Retinal pigment epithelial cell (primary cell): ENCODE data around the gene HGF.

Experiments
- DNase-seq: peaks from one replicate; pipeline ENCODE4 v3.0.0-alpha.2; 2010; ENCODE audit warnings: low read depth
- H3K4me3 ChIP-seq: 2 replicates; pipeline ENCODE4 v1.5.1; 2011; ENCODE audit warnings: mild to moderate bottlenecking, low read length, control low read depth, moderate library complexity
- CTCF ChIP-seq: conservative IDR thresholded peaks from 2 replicates; pipeline ENCODE4 v1.5.1; 2011; ENCODE audit warnings: low read depth, low read length, control low read depth, inconsistent platforms

HGF gene

GRCh38 chr7:81774551-81774950 lies 4.7 kb upstream of the HGF start:
- no peak for DNase-seq
- no peak overlapping the region for H3K4me3 ChIP-seq
- no peak for TF ChIP-seq CTCF

- no peak for TF ChIP-seq CTCF
- H3K4me3 ChIP-seq: no peak overlapping the region
- no peak for DNase-seq
Observed at GRCh38 chr7:81770728-81771223, 929 bp upstream of the HGF start.

- DNase-seq: no peak
- TF ChIP-seq CTCF: no peak
- no peak overlapping the region for H3K4me3 ChIP-seq
Observed at GRCh38 chr7:81768951-81769778, 682 bp downstream of the HGF start.

GRCh38 chr7:81767926-81768325 lies 1.9 kb downstream of the HGF start:
- TF ChIP-seq CTCF: no peak
- no peak overlapping the region for H3K4me3 ChIP-seq
- no peak for DNase-seq

GRCh38 chr7:81761821-81762220 lies 8.0 kb downstream of the HGF start:
- no peak for DNase-seq
- H3K4me3 ChIP-seq: no peak overlapping the region
- TF ChIP-seq CTCF: no peak

- DNase-seq: no peak
- TF ChIP-seq CTCF: no peak
- no peak overlapping the region for H3K4me3 ChIP-seq
Observed at GRCh38 chr7:81761031-81761430, 8.8 kb downstream of the HGF start.
